ENCODE data around the gene ATXN1. TPM values are rescaled to one million over a fixed set of nuclear protein-coding genes. Genes with fewer than 3 reads are reported as not detected.
"Not testable (repeated sequence)": the region's sequence is repeated elsewhere in the genome, so short reads cannot be mapped to it uniquely, and the experiment has no call there.

Gene ATXN1
- total RNA-seq, 1 donor from 2014 or later = 71.2 TPM

- ATAC-seq (no peak), DNase-seq (no peak)
- H3K36me3 ChIP-seq = no peaks in the 10 kb centered on the region
- H3K4me3 ChIP-seq = no peak overlapping the region
- no peak overlapping the region for H3K27ac ChIP-seq
- no peaks in the 10 kb centered on the region for H3K27me3 ChIP-seq
- intact Hi-C loops (cut with DNase I) = no loop called here
- H3K4me1 ChIP-seq = peaks cover 9% of the 10 kb centered on the region
- no peaks in the 10 kb centered on the region for H3K9me3 ChIP-seq
- no peak for TF ChIP-seq CTCF (IDR thresholded peaks at IDR 0.05)
Observed at GRCh38 chr6:16621002-16621401, 140.3 kb downstream of the ATXN1 start.

- H3K4me1 ChIP-seq = peaks cover 9% of the 10 kb centered on the region
- no peak overlapping the region for H3K27ac ChIP-seq
- TF ChIP-seq CTCF (IDR thresholded peaks at IDR 0.05) = no peak
- no peak overlapping the region for H3K4me3 ChIP-seq
- H3K36me3 ChIP-seq = no peaks in the 10 kb centered on the region
- DNase-seq (no peak), ATAC-seq (no peak)
- H3K9me3 ChIP-seq = no peaks in the 10 kb centered on the region
- H3K27me3 ChIP-seq = no peaks in the 10 kb centered on the region
- intact Hi-C loops (cut with DNase I) = no loop called here
Observed at GRCh38 chr6:16619777-16620176, 141.5 kb downstream of the ATXN1 start.

- TF ChIP-seq CTCF (IDR thresholded peaks at IDR 0.05) = no peak
- intact Hi-C loops (cut with DNase I) = no loop called here
- ATAC-seq (no peak), DNase-seq (no peak)
- Histone ChIP-seq H3K9me3 (no peaks in the 10 kb centered on the region), H3K27me3 (no peaks in the 10 kb centered on the region), H3K4me3 (no peak overlapping the region), H3K27ac (no peak overlapping the region), H3K4me1 (peaks cover 9% of the 10 kb centered on the region), H3K36me3 (no peaks in the 10 kb centered on the region)
Observed at GRCh38 chr6:16618962-16619361, 142.3 kb downstream of the ATXN1 start.

- H3K4me1 ChIP-seq; DNase-seq; H3K27ac ChIP-seq; H3K36me3 ChIP-seq; H3K4me3 ChIP-seq; H3K27me3 ChIP-seq; H3K9me3 ChIP-seq; ATAC-seq; intact Hi-C loops (cut with DNase I): not testable (repeated sequence)
Observed at GRCh38 chr6:16615215-16615614, 146.0 kb downstream of the ATXN1 start.

GRCh38 chr6:16614143-16614542 is 147.1 kb downstream of the ATXN1 start:
- H3K27me3 ChIP-seq; H3K4me1 ChIP-seq; intact Hi-C loops (cut with DNase I); H3K4me3 ChIP-seq; ATAC-seq; H3K36me3 ChIP-seq; H3K9me3 ChIP-seq; H3K27ac ChIP-seq; DNase-seq: not testable (repeated sequence)

- H3K4me3 ChIP-seq; DNase-seq; H3K9me3 ChIP-seq; H3K27me3 ChIP-seq; ATAC-seq; H3K36me3 ChIP-seq; H3K27ac ChIP-seq; intact Hi-C loops (cut with DNase I); H3K4me1 ChIP-seq: not testable (repeated sequence)
Observed at GRCh38 chr6:16613504-16613903, 147.8 kb downstream of the ATXN1 start.

GRCh38 chr6:16608444-16608843 is 152.8 kb downstream of the ATXN1 start:
- H3K4me1 ChIP-seq = no peaks in the 10 kb centered on the region
- intact Hi-C loops (cut with DNase I) = no loop called here

More at GRCh38 chr6:16608444-16608843, 152.8 kb downstream of the ATXN1 start:
- Histone ChIP-seq H3K9me3 (no peaks in the 10 kb centered on the region), H3K27me3 (no peaks in the 10 kb centered on the region), H3K27ac (no peak overlapping the region), H3K36me3 (no peaks in the 10 kb centered on the region), H3K4me3 (no peak overlapping the region)
- ATAC-seq (no peak), DNase-seq (no peak)
- no peak for TF ChIP-seq CTCF (IDR thresholded peaks at IDR 0.05)

Measured in upper lobe of right lung (tissue), 1 donor.